Natural killer cell (primary cell): ENCODE data around the gene ZNF681. TPM values are rescaled to one million over a fixed set of nuclear protein-coding genes. Genes with fewer than 3 reads are reported as not detected.

Experiments used
- ATAC-seq, 3 donors: fragments of 150-1000 bp in 2 of 3; fragments of 200-7000 bp in 1 of 3; cut with Tn5 transposase; 1 replicate in 1 of 3; 2 replicates in 2 of 3; pipeline ENCODE4 v1.10.0; 2021; ENCODE audit warnings: mild to moderate bottlenecking in 2 of 3, moderate library complexity in 2 of 3
- DNase-seq, 2 donors: peaks; one replicate each; pipeline versions ENCODE4 v3.0.0 to v3.0.0-alpha.2; 2013 to 2021; ENCODE audit warnings: mixed read lengths in 1 of 2
- H3K27ac ChIP-seq: one replicate; pipeline ENCODE4 v1.5.1; 2013; ENCODE audit warnings: mild to moderate bottlenecking, low read length
- H3K27me3 ChIP-seq: one replicate; pipeline ENCODE4 v1.6.1; 2013; ENCODE audit warnings: low read length; ENCODE audit not compliant: control insufficient read depth, insufficient read depth
- H3K36me3 ChIP-seq: one replicate; pipeline ENCODE4 v1.6.1; 2013; ENCODE audit warnings: low read length; ENCODE audit not compliant: control insufficient read depth, insufficient read depth
- H3K4me1 ChIP-seq: one replicate; pipeline ENCODE4 v1.6.1; 2013; ENCODE audit warnings: low read length; ENCODE audit not compliant: control insufficient read depth, insufficient read depth
- H3K4me3 ChIP-seq: one replicate; pipeline ENCODE4 v1.5.1; 2013; ENCODE audit warnings: low read length
- H3K9me3 ChIP-seq: one replicate; pipeline ENCODE4 v1.6.1; 2013; ENCODE audit warnings: low read length; ENCODE audit not compliant: control insufficient read depth, insufficient read depth
- H3K27ac Mint-ChIP-seq, 2 donors: one replicate each; pipeline ENCODE4 v1.8.0; 2022; ENCODE audit warnings: mild to moderate bottlenecking in 2 of 2, mixed read lengths in 2 of 2, moderate library complexity in 1 of 2
- H3K27me3 Mint-ChIP-seq, 2 donors: one replicate each; pipeline ENCODE4 v1.8.0; 2022; ENCODE audit warnings: low read depth in 2 of 2, mixed read lengths in 2 of 2
- H3K36me3 Mint-ChIP-seq: one replicate; pipeline ENCODE4 v1.8.0; 2022; ENCODE audit warnings: mixed read lengths
- H3K4me1 Mint-ChIP-seq, 2 donors: one replicate each; pipeline ENCODE4 v1.8.0; 2022; ENCODE audit warnings: mixed read lengths in 2 of 2
- H3K4me3 Mint-ChIP-seq: one replicate; pipeline ENCODE4 v1.8.0; 2022; ENCODE audit warnings: mild to moderate bottlenecking, moderate library complexity, mixed read lengths
- H3K9me3 Mint-ChIP-seq, 2 donors: one replicate each; pipeline ENCODE4 v1.8.0; 2022; ENCODE audit warnings: mixed read lengths in 2 of 2
- WGBS: methylation state at CpG from one replicate; pipeline ENCODE4 v1.1.7; 2013; ENCODE audit warnings: missing lambda C conversion rate; ENCODE audit not compliant: insufficient coverage; 5-methylcytosine and 5-hydroxymethylcytosine counted together
- intact Hi-C: fragments of 100-400 bp; cut with micrococcal nuclease; formaldehyde crosslinking; loops from one replicate; pipeline ENCODE4 v1.14.2; 2022
- total RNA-seq, 4 donors: library from RNA; stranded (reverse); fragments of 120-200 nt in 1 of 4; gene quantifications; one replicate each; pipeline versions ENCODE4 v1.2.3 to v1.2.4, GENCODE V29; 2013 to 2022
- TF ChIP-seq, protein P1 (sequence below): fragments of 200-600 bp; IDR thresholded peaks from one replicate; pipeline ENCODE4 v1.8.0; 2022; ENCODE audit warnings: antibody characterized with exemption

Gene ZNF681
- total RNA-seq, 3 donors from 2014 or later (not counting 1 experiment from before 2014, with no cell fraction given), result 1.2 to 2.3 (median 1.9) TPM

DNA sequence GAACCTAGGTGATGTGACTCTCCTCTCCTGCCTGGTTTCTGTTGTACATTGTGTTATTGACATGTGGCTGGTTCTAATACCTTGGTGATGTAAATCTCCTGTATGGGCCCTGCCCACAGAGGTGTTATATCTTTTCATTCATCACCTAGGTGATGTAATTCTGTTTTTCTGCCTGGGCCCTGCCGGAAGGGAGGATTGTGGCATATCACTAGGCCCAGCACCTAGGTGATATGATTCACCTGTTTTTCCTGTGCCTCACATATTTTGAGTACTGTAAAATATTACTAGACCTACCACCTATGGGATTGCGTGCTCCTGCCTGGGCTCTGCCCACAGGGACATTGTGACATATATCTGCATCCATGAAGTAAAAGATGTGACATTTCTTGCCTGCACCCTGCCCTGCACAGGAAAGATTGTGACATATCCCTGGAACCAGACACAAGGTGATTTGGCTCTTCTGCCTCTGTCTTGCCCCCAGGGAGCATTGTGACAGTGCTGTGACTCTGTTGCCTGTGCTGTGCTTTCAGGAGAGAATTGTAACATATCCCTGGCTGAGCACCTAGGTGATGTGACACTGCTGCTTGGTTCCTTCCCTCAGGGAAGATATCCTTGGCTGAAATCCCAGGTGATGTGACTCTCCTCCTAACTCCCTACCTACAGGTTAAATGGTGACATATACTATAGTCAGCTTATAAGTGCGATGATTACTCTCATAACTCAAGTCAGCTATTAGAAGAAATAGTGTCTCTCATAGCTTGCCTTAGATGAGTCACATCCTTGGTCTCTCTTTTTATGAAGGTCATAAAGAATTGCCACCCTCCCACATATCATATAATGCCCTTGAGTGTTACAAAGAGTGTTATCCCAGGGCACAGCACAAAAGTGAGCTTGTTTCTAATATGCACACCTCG is 13.3 kb upstream of the ZNF681 start:
- no peaks in the 10 kb centered on the region for H3K36me3 ChIP-seq
- DNase-seq (no peak), ATAC-seq (no peak)
- no peak overlapping the region for H3K4me3 ChIP-seq
- intact Hi-C loops, result no loop called here
- whole genome bisulfite sequencing, result 94% methylated on average over 3 of the region's 4 CpGs
- no peaks in the 10 kb centered on the region for H3K4me1 ChIP-seq
- no peaks in the 10 kb centered on the region for H3K27me3 Mint-ChIP-seq
- no peaks in the 10 kb centered on the region for H3K9me3 Mint-ChIP-seq
- no peaks in the 10 kb centered on the region for H3K36me3 Mint-ChIP-seq
- no peak overlapping the region for H3K27ac Mint-ChIP-seq
- H3K27me3 ChIP-seq, result no peaks in the 10 kb centered on the region
- H3K27ac ChIP-seq, result no peak overlapping the region
- peaks cover 21% of the 10 kb centered on the region in 2 donors for H3K4me1 Mint-ChIP-seq
- no peak overlapping the region for H3K4me3 Mint-ChIP-seq
- TF ChIP-seq, protein P1, sequence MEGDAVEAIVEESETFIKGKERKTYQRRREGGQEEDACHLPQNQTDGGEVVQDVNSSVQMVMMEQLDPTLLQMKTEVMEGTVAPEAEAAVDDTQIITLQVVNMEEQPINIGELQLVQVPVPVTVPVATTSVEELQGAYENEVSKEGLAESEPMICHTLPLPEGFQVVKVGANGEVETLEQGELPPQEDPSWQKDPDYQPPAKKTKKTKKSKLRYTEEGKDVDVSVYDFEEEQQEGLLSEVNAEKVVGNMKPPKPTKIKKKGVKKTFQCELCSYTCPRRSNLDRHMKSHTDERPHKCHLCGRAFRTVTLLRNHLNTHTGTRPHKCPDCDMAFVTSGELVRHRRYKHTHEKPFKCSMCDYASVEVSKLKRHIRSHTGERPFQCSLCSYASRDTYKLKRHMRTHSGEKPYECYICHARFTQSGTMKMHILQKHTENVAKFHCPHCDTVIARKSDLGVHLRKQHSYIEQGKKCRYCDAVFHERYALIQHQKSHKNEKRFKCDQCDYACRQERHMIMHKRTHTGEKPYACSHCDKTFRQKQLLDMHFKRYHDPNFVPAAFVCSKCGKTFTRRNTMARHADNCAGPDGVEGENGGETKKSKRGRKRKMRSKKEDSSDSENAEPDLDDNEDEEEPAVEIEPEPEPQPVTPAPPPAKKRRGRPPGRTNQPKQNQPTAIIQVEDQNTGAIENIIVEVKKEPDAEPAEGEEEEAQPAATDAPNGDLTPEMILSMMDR, result no peak
- no peaks in the 10 kb centered on the region for H3K9me3 ChIP-seq

DNA sequence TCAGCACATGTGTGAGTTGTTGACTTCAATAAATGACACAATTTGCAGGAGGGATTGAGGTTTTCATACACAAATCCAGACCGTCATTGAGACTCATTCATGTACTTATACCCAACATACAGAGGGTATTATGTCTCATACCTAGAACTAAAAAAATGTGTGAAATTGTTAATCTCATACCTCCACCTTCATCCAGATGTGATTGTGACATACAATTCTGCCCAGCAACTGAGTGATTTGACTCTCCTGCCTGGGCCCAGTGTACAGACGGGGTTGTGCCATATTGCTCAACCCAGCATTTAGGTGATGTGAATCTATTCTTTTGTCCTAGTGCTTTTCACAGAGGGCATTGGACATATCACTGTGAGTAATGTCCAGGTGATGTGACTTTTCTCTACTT is 12.6 kb upstream of the ZNF681 start:
- Histone ChIP-seq H3K9me3 (no peaks in the 10 kb centered on the region), H3K4me1 (no peaks in the 10 kb centered on the region), H3K27me3 (no peaks in the 10 kb centered on the region), H3K27ac (no peak overlapping the region), H3K36me3 (no peaks in the 10 kb centered on the region), H3K4me3 (no peak overlapping the region)
- no peak for DNase-seq
- Mint-ChIP-seq H3K9me3 (no peaks in the 10 kb centered on the region), H3K4me3 (no peak overlapping the region), H3K4me1 (peaks cover 16 to 20% of the 10 kb centered on the region in 2 donors), H3K27me3 (no peaks in the 10 kb centered on the region), H3K27ac (no peak overlapping the region), H3K36me3 (no peaks in the 10 kb centered on the region)
- TF ChIP-seq, protein P1, result no peak
- no peak for ATAC-seq
- intact Hi-C loops, result no loop called here
- 77% methylated on average over 1 of the region's 2 CpGs for WGBS

DNA sequence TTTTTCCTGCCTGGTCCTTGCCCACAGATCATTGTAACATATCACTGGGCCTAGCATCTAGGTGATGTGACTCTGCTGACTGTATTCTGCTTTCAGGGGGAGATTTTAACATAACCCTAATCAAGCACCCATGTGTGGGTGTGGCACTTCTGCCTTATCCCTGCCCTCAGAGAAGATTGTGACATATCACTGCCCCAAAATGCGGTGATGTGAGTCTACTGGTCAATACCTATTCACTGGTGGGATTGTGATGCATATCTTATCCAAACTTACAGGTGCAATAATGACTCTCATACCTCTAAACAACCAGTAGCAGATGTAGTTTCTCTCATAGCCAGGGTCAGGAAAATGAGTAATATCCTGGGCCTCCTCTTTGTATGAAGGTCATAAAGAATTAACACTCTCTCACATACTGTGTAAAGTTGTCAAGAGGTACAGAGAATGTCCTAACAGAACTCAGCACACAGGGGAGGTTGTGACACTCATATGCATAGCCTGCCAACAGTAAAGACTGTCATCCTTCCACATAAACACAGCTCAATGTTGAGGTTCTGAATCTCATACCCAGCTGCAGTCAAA is 12.1 kb upstream of the ZNF681 start:
- H3K4me3 Mint-ChIP-seq, result no peak overlapping the region
- WGBS, result 71% methylated on average over 1 of the region's 1 CpG
- H3K27me3 Mint-ChIP-seq, result no peaks in the 10 kb centered on the region
- no peak overlapping the region for H3K27ac Mint-ChIP-seq
- no peak overlapping the region for H3K27ac ChIP-seq
- no peaks in the 10 kb centered on the region for H3K36me3 Mint-ChIP-seq
- DNase-seq (no peak), ATAC-seq (no peak)
- no peaks in the 10 kb centered on the region for H3K27me3 ChIP-seq
- H3K36me3 ChIP-seq, result no peaks in the 10 kb centered on the region
- H3K9me3 Mint-ChIP-seq, result no peaks in the 10 kb centered on the region
- H3K4me1 ChIP-seq, result no peaks in the 10 kb centered on the region
- TF ChIP-seq, protein P1, result no peak
- no peak overlapping the region for H3K4me3 ChIP-seq
- H3K4me1 Mint-ChIP-seq, result peaks cover 10 to 20% of the 10 kb centered on the region in 2 donors
- H3K9me3 ChIP-seq, result no peaks in the 10 kb centered on the region
- intact Hi-C loops, result no loop called here
